ENCODE data around the gene LTB.
"Not testable (repeated sequence)": the region's sequence is repeated elsewhere in the genome, so short reads cannot be mapped to it uniquely, and the experiment has no call there.

LTB gene

DNA sequence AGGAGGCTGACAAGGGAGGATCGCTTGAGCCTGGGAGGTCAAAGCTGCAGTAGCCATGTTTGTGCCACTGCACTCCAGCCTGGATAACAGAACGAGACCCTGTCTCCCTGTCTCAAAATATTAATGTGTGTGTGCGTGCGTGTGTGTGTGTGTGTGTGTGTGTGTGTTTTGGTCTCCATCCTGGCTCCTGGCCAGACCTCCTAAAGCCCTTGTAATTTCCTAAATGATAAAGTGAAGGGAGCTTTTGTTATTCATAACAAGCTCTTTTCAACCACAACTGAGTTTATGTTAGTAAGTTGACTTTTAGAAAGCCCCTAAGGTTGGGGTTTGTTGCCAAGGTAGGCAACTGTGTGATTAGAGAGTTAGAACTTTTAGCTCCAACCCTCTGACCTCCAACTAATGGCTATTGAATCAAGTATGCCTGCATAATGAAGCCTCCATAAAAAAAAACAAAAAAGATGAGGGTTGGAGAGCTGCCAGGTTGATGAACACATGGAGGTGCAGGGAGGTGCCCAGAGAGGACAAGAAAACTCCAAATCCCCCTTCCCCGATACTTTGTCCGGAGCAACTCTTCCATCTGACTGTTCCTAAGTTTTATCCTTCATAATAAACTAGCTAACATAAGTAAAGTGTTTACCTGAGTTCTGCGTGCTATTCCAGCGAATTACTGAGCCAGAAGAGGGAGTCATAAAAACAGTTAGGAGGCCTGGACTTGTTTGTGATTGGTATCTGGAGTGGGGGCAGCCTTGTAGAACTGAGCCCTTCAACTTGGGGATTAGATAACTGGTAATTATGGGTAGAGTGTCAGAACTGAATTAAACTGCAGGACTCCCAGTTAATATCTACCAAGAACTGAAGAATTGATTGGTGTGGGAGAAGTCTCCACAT lies 27.5 kb upstream of the LTB start:
- no peak for DNase-seq (ENCODE audit: low read depth)

DNA sequence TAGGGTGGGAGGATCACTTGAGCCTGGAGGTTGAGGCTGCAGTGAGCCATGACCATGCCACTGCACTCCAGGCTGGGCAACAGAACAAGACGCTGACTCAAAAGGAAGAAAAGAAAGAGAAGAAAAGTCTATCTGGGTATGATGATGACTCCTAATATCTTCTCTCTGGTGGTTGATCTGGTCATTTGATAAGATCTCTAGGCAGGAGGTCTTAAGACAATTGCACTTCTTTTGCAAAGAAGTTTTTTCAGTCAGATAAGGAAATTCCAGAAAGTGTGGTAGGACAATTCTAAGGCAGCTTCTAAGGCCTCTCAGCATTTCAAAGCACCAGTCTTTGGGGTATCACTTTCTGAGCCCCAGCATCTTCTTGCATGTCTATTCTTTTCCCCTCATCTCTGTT lies 25.1 kb upstream of the LTB start:
- no peak for DNase-seq (ENCODE audit: low read depth)

DNA sequence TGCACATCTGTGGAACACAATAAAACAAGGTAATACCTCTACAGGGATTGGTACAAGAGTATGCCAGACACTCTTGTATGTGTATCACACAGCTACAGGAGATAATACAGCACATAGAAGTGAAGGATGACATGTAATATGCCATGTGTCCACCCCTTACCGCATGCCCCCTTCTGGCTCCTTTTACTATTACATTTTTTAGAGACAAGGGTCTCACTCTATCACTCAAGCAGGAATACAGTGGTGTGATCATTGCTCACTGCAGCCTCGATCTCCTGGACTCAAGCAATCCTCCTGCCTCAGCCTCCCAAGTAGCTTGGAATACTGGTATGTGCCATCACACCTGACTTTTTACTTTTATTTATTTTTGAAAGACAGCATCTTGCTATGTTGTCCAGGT lies 14.8 kb upstream of the LTB start:
- no peak for DNase-seq (ENCODE audit: low read depth)

DNA sequence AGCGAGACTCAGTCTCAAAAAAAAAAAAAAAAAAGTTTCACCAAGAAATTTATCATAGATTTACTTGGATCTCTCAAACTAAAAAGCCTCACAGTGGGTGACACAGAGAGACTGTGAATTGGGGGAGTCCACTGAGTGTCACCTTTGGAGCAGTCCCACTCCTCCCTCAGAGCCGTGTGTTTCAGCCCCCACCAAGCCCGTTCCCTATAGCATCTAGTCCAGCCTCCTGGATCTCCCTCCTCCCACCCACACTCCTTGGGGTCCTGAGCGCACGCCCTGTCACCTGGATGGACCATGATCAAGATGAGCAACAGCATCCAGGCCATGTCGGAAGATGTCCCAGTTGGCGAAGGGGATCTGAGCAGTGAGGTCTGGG lies 10.2 kb upstream of the LTB start:
- DNase-seq (ENCODE audit: low read depth): no peak

DNA sequence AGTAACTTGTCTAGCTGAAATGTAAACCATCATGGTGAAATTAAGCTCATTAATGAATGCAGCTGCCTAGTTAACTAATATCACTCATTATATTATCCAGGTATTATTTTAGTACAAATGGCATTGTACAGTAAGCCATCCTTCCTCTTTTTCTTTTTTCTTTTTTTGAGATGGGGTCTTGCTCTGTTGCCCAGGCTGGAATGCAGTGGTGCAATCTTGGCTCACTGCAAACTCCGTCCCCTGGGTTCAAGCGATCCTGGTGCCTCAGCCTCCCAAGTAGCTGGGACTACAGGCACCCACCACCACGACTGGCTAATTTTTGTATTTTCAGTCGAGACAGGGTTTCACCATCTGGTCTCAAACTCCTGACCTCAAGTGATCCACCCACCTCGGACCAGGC lies 8.5 kb upstream of the LTB start:
- DNase-seq (ENCODE audit: low read depth): not testable (repeated sequence)

DNA sequence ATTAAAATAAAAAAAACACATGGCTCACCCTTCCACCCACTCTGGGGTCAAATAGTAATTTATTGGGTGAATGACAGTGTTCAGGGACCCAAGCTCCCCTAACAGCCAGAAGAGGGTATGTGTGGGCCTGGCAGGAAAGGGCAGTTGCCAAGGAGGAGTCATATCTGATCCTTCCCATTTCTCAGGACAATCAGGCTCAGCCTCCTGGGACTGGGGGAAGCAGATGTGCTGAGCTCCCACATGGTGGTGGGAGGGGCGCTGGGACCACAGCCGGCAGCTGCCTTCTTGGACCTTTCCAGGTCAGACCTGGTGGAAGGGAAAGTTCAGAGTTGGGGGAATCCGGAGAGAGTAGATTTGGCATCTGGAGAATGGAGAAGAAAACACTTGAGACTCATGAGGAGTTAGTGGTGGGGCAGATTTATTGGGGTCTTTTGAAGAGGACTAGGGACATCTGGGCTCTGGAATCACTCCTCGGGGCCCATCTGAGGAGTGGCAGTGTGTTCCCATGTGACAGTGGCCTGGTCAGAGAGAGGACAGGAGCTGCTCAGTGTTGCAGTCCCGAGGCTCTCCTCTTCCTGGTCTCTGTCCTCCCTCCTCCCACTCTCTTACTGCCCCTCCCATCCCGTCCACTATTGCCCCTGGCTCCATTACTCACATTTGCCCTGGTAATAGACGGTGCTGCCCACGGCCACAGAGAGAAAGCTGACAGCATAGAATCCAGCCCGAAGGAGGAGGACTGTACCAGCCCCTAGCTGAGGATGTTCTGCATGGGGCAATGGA lies 6.8 kb upstream of the LTB start:
- no peak for DNase-seq (ENCODE audit: low read depth)

DNA sequence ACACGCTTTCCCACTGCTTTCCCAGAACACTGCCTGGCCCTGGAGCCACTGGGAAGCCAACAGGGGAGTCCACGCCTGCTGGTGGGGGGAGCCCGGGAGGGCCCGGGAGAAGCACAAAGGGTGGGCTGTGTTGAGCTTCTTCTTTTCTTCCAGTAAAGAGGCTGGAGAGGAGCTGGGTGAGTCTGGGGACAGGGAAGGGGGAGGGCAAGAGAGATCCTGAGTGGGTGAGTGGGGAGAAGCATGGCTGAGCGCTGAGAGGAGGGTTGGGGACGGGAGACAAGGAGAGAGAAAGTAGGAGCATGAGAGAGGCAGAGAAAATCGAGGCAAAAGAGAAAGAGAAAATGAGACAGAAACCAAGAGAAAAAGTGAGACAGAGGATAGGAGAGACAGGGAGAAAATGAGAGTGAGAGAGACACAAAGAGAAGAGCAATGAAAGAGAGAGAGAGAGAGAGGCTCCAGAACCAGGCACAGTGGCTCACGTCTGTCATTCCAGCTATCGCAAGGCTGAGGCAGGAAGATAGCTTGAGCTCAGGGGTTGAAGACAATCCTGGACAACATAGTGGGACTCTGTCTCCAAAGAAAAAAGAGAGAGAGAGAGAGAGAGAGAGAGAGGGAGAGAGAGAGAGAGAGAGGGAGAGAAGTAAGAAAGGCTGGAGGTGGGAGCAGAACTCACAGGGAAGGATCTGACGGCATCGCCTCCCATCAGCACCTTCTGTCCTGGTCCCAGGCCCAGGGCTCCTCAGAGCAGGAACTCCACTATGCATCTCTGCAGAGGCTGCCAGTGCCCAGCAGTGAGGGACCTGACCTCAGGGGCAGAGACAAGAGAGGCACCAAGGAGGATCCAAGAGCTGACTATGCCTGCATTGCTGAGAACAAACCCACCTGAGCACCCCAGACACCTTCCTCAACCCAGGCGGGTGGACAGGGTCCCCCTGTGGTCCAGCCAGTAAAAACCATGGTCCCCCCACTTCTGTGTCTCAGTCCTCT lies 5.9 kb upstream of the LTB start:
- DNase-seq (ENCODE audit: low read depth): no peak

DNA sequence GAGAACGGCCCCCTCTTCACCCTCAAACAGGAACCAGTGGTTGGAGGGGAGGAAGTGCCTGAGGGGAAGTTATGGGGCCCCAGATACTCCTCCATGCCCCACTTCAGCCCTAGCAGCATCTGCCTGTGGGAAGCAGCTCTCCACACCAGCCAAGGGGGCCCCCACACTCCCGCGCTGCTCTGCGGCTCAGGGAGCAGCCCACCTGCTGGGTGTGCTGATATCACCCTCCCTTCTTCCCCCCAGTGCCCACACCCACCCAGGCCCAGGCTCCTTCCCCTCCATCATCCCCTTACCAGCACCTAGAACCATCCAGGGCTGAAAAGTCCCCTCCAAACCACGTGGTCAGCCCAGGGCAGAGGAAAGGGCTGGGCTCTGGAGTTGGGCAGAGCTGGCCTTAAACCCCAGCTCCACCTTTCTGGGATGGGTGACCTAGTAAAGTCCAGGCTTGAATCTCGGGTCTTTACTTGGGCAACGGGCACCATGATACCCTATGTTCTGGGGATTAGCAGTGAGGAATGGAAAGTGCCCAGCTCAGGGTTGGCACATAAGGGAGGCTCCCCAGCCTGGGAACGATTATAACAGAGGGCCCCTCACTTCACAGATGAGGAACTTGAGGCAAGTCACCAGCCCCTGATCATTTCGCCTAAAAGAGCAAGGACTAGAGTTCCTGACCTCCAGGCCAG lies 4.5 kb upstream of the LTB start:
- DNase-seq (ENCODE audit: low read depth): no peak

DNA sequence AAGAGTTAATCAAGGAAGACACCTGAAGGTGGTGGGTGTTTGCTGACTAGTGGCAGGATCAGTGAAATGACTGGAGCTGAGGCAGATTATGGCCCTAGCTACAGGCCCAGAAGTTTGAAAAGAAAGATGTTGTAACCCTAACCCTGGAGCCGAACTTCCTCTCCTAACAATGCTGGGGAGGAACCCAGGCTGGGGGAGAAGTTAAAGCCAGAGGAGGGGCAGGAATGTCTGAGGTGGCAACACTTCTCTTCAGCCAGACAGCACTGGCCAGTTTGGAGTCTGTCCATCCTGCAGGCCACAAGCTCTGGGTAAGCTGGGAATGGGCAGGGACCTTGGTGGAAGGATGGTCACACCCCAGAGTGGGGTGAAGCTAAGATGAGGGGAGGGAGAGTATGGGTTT lies 3.8 kb upstream of the LTB start, which contains the start of gene LST1:
TSS of gene LST1 (plus strand) at position 270 of the 400 bp plus-strand sequence. CDS start 1,023 bp downstream, outside the sequence.
- no peak for DNase-seq (ENCODE audit: low read depth)

DNA sequence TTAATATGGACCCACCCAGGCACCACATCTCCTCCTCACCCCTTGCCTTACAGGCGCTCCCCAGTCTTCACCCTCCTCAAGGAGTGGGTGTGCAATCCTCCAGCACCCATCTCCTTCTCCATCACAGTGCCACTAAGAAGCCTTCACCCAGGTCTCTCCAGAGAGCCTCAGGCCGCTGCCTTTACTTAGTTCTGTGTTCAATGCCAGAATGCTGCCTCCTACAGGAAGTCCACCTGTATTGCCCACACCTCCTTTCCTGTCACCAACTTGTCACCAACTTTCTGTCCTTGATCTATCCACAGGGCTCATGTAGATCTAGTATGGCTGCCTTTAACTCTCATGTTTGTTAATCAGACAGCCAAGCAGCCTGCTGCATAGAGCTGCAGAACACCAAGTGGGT lies 3.3 kb upstream of the LTB start:
- no peak for DNase-seq (ENCODE audit: low read depth)

DNA sequence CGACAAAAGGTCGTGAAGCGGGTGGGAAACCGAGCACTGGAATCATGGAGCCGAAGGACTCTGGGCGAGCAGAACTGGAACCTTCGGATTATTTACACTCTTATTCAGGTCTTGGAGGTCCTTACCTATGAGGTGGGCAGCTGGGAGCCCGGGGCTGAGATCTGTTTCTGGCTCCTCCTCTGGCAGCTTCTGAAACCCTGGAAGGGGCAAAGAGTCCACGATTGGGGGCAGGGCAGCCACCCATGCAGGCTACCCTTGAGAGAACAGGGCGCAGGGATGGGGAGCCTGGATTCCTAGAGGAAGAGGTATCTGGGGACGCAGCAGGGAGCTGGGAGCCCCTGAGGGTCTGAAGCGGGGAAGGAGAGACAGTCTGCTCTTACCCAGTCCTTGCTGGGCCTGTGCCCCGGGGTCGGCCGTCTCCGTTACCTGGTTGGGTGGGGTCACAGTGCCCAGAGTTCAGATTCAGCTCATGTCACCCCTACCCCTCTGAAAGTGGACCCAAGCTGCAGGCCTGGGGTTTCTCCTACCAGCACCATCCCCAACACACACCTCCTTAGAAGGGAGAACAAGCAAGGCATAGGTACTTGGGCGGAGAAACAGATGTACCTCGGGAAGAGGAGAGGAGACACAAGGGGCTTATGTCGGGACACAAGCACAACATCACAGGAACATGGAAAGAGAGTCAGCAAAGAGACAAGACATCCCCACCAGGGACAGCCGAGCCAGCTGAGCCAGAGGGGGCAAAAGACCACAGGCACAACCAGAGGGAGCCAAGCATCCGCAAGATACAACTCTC lies 592 bp downstream of the LTB start:
- no peak for DNase-seq (ENCODE audit: low read depth)

DNA sequence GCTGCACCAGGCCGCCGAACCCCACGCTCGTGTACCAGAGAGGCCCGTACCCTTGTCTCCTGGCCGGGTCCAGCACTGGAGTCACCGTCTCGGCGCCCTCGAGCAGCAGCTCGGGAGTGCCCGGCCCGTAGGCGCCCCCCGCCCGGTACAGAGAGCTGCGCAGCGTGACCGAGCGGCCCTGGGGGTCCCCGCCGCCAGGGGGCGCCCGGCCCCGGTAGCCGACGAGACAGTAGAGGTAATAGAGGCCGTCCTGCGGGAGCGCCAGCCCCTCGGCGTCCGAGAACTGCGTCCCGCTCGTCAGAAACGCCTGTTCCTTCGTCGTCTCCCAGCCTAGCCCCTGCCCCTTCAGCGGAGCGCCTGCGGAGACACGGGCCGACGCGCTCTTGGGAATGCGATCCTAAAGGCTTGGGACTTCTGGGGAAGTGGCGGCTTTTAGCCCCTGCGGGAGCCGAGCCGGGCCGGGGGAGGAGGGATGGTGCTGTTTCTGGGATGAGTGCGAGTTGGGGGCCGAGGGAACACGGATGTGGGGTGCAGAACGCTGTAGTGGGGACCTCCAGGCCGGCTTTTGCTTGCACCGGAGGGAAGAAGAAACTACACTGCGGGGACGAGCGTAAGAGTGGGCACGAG lies 1.3 kb downstream of the LTB start:
- DNase-seq (ENCODE audit: low read depth): peak; percentile 76

DNA sequence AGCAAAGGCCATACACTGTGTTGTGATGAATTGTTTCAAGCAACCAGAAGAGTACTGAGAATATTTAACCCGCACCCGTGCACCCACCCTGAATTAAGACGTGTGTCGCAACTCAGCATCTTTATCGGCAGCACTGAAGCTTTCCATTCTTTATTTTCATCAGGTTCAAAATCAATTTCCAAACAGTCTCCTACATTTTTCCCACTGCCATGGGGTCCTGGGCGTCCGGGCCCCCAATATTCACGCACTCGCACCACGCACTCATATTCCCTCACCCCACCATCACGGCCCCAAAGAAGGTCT lies 1.8 kb downstream of the LTB start:
- no peak for DNase-seq (ENCODE audit: low read depth)

DNA sequence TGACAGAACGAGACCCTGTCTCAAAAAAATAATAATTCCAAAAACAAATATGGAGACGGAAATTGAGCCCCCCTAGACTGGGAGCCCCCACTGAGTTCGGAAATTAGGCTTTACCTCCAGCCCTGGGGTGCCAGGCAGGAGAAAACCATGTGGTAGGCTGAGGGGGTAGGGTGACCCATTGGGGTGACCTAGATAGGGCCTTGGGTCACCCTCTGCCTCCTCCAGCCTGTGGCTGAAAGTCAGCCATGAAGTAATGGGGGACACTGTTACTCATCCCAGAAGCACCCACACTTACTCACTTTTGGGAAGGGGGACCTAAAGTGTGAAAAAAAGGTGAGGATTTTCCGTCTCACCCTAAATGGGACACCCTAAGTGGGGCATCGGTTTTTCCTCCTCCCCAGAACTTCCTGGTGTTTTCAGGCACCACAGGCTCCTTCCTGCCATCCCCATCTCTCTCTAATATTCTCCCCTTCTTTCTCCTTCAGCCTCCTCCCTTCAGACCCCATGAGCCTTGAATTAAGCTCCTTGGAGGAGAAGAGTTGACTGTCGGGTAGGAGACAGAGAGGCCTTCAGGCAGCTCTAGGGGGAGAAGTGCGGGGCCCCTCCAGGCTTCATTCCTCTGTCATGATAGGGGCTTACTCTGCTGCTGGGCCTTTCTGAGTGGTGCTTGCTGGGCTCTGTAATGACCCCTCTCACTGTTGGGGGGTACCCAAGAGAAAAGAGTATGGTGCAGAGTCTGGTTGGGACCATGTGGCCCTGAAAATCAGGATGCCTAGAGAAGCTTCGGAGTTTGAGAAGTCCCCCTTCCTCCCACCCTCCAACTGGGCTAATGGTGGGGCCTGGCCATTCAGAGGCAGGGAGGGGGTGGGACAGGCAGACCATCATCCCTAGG lies 2.4 kb downstream of the LTB start:
- no peak for DNase-seq (ENCODE audit: low read depth)

DNA sequence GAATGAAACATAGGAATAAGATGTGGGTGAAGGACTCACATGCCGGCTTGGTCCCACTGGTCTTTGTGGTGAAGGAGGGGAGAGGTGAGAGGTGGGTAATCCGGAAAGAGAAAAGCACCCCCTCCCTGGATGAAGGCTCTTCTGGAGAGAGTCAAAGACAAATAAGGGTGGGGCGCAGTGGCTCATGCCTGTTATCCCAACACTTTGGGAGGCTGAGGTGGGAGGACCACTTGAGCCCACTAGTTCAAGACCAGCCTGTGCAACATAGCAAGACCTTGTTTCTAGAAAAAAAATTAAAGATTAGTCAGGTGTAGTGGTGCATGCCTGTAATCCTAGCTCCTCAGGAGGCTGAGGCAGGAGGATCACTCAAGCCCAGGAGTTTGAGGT lies 3.1 kb downstream of the LTB start:
- peak; percentile 34 for DNase-seq (ENCODE audit: low read depth)

DNA sequence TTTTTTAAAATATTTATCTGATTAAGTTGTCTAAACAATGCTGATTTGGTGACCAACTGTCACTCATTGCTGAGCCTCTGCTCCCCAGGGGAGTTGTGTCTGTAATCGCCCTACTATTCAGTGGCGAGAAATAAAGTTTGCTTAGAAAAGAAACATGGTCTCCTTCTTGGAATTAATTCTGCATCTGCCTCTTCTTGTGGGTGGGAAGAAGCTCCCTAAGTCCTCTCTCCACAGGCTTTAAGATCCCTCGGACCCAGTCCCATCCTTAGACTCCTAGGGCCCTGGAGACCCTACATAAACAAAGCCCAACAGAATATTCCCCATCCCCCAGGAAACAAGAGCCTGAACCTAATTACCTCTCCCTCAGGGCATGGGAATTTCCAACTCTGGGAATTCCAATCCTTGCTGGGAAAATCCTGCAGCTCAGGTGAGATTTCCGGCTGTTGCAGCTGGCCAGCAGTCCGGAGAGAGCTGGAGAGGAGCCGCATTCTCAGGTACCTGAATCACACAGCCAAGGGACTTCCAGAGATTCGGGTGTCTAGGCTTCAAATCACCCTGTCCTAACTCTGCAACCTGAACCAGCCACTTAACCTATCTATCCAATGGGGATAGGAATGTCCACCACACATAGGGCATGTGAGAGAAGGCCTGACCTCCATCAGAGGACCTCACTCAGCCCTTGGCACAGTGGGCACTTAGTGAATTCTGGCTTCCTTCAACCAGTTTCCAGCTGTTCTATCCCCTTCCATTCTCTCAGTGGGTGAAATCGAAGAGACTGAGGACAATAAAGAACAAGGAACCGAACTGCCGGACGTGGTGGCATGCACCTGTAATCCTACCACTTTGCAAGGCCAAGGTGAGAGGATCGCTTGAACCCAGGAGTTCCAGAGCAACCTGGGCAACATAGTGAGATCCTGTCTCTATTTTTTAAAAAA lies 3.8 kb downstream of the LTB start:
- DNase-seq (ENCODE audit: low read depth): peak; percentile 49

DNA sequence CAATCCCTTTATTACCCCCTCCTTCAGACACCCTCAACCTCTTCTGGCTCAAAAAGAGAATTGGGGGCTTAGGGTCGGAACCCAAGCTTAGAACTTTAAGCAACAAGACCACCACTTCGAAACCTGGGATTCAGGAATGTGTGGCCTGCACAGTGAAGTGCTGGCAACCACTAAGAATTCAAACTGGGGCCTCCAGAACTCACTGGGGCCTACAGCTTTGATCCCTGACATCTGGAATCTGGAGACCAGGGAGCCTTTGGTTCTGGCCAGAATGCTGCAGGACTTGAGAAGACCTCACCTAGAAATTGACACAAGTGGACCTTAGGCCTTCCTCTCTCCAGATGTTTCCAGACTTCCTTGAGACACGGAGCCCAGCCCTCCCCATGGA lies 4.7 kb downstream of the LTB start:
- DNase-seq (ENCODE audit: low read depth): no peak

DNA sequence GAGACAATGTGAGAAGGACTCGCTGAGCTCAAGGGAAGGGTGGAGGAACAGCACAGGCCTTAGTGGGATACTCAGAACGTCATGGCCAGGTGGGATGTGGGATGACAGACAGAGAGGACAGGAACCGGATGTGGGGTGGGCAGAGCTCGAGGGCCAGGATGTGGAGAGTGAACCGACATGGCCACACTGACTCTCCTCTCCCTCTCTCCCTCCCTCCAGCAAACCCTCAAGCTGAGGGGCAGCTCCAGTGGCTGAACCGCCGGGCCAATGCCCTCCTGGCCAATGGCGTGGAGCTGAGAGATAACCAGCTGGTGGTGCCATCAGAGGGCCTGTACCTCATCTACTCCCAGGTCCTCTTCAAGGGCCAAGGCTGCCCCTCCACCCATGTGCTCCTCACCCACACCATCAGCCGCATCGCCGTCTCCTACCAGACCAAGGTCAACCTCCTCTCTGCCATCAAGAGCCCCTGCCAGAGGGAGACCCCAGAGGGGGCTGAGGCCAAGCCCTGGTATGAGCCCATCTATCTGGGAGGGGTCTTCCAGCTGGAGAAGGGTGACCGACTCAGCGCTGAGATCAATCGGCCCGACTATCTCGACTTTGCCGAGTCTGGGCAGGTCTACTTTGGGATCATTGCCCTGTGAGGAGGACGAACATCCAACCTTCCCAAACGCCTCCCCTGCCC lies 5.2 kb downstream of the LTB start:
- no peak for DNase-seq (ENCODE audit: low read depth)
